HG03025 (cell line): ENCODE data around the gene ACOXL.

Source experiments
- ATAC-seq: cut with Tn5 transposase; IDR thresholded peaks from one replicate; pipeline ENCODE4 v1.9.1; 2021; ENCODE audit warnings: mild to moderate bottlenecking, moderate library complexity; ENCODE audit not compliant: unreplicated experiment, low FRiP score

ACOXL gene

GRCh38 chr2:110718382-110718781 lies 14.0 kb upstream of the ACOXL start:
- no peak for ATAC-seq

GRCh38 chr2:110718990-110719389 lies 13.4 kb upstream of the ACOXL start:
- no peak for ATAC-seq

- no peak for ATAC-seq
These were observed 11.8 kb upstream of the ACOXL start for GRCh38 chr2:110720547-110720946.

GRCh38 chr2:110724820-110725219 lies 7.6 kb upstream of the ACOXL start:
- no peak for ATAC-seq

- ATAC-seq = no peak
These were observed 7.0 kb upstream of the ACOXL start for GRCh38 chr2:110725370-110725769.

- ATAC-seq = no peak
These were observed 6.5 kb upstream of the ACOXL start for GRCh38 chr2:110725859-110726258.

- no peak for ATAC-seq
These were observed 6.1 kb upstream of the ACOXL start for GRCh38 chr2:110726285-110726684.

GRCh38 chr2:110727923-110728322 lies 4.5 kb upstream of the ACOXL start:
- no peak for ATAC-seq

GRCh38 chr2:110729106-110729505 lies 3.3 kb upstream of the ACOXL start:
- ATAC-seq = no peak

GRCh38 chr2:110731064-110731463 lies 1.3 kb upstream of the ACOXL start:
- no peak for ATAC-seq

GRCh38 chr2:110735366-110735765 lies 3.0 kb downstream of the ACOXL start:
- ATAC-seq = no peak

GRCh38 chr2:110737783-110738182 lies 5.4 kb downstream of the ACOXL start:
- no peak for ATAC-seq

GRCh38 chr2:110740747-110741349 lies 8.5 kb downstream of the ACOXL start:
- no peak for ATAC-seq

- ATAC-seq = no peak
These were observed 9.2 kb downstream of the ACOXL start for GRCh38 chr2:110741491-110741980.

- no peak for ATAC-seq
These were observed 10.0 kb downstream of the ACOXL start for GRCh38 chr2:110742412-110742811.

GRCh38 chr2:110743600-110743999 lies 11.2 kb downstream of the ACOXL start:
- ATAC-seq = no peak

GRCh38 chr2:110744429-110744828 lies 12.1 kb downstream of the ACOXL start:
- no peak for ATAC-seq

- ATAC-seq = no peak
These were observed 12.7 kb downstream of the ACOXL start for GRCh38 chr2:110745048-110745447.

GRCh38 chr2:110746586-110747521 lies 14.5 kb downstream of the ACOXL start:
- no peak for ATAC-seq

GRCh38 chr2:110747522-110748488 lies 15.4 kb downstream of the ACOXL start:
- no peak for ATAC-seq

GRCh38 chr2:110748489-110748867 lies 16.1 kb downstream of the ACOXL start:
- peak; percentile 96 for ATAC-seq
